ENCODE data around the gene NIP7. TPM values are rescaled to one million over a fixed set of nuclear protein-coding genes. Genes with fewer than 3 reads are reported as not detected.

NIP7 gene
- total RNA-seq, 1 experiment from 2014 or later, result 72.8 TPM

GRCh38 chr16:69327585-69328310 is 11.8 kb upstream of the NIP7 start:
- Histone ChIP-seq H3K9ac (ENCODE audit: extremely low read depth, insufficient read length, low read length) (no peak overlapping the region), H3K27me3 (ENCODE audit: insufficient read depth, low read length) (no peaks in the 10 kb centered on the region)

More at GRCh38 chr16:69327585-69328310, 11.8 kb upstream of the NIP7 start:
- TF ChIP-seq CTCF (conservative IDR thresholded peaks at IDR 0.05), result no peak
- WGBS (ENCODE audit: extremely low coverage, insufficient read length, low lambda C conversion rate), result no CpG with 5 or more reads among the region's 14 CpGs
- H4K91ac ChIP-seq (ENCODE audit: insufficient read length, low read depth, low read length), result no peak overlapping the region
- no peak overlapping the region for H3K4ac ChIP-seq (ENCODE audit: low read depth, low read length)
- peaks cover 33 to 85% (median 68%) of the 10 kb centered on the region in 3 experiments for H3K36me3 Mint-ChIP-seq (ENCODE audit: insufficient read depth in 1 of 3, low read depth in 3 of 3)
- H2AK5ac ChIP-seq (ENCODE audit: insufficient read length, low read length), result no peak overlapping the region
- no peaks in the 10 kb centered on the region for H3K4me1 ChIP-seq (ENCODE audit: insufficient read depth, low read length)
- no peak overlapping the region for H3K18ac ChIP-seq (ENCODE audit: insufficient read length, low read depth, low read length)
- no peak overlapping the region for H3K14ac ChIP-seq (ENCODE audit: insufficient read depth, low read length)
- H3K79me2 ChIP-seq (ENCODE audit: insufficient read depth, low read length), result peaks cover 16% of the 10 kb centered on the region; the same call in 1 of the 2 replicates
- H2AFZ ChIP-seq (ENCODE audit: low read length), result no peak overlapping the region
- H2BK15ac ChIP-seq (ENCODE audit: low read depth, low read length), result no peak overlapping the region
- no peak overlapping the region for H2BK120ac ChIP-seq (ENCODE audit: low read depth, low read length, poor library complexity, severe bottlenecking)
- no peak for DNase-seq
- H2BK5ac ChIP-seq (ENCODE audit: insufficient read length, low read length), result no peak overlapping the region
- no peak overlapping the region for H3K56ac ChIP-seq (ENCODE audit: insufficient read length, low read depth, low read length)
- H3K9me3 Mint-ChIP-seq, result no peaks in the 10 kb centered on the region
- H3K4me2 ChIP-seq (ENCODE audit: insufficient read depth, insufficient read length, low read length), result no peak overlapping the region
- H3T11ph ChIP-seq (ENCODE audit: low read length), result no peak overlapping the region
- H4K8ac ChIP-seq (replicated peaks; ENCODE audit: insufficient read length, low read depth, low read length), result no peak overlapping the region
- no peak overlapping the region for H2BK12ac ChIP-seq (ENCODE audit: insufficient read length, low read depth, low read length)
- H3K4me1 Mint-ChIP-seq, result peaks cover 21 to 23% of the 10 kb centered on the region in 2 experiments
- H3K23ac ChIP-seq (ENCODE audit: insufficient read length, low read depth, low read length), result no peak overlapping the region
- H2BK20ac ChIP-seq (ENCODE audit: low read depth, low read length, poor library complexity, severe bottlenecking), result no peak overlapping the region
- H3K27ac ChIP-seq (ENCODE audit: insufficient read length, low read depth, low read length), result no peak overlapping the region
- no peak overlapping the region for H4K5ac ChIP-seq (ENCODE audit: insufficient read length, low read depth, low read length)
- H3K79me1 ChIP-seq (ENCODE audit: insufficient read depth, low read depth, low read length, poor library complexity, severe bottlenecking), result peaks cover 5% of the 10 kb centered on the region
- H3K4me3 Mint-ChIP-seq, result peak overlapping the region; percentile 83 to 88
- H3K27me3 Mint-ChIP-seq (ENCODE audit: low read depth), result no peaks in the 10 kb centered on the region; the same call in 1 of the 2 replicates
- no peaks in the 10 kb centered on the region for H3K9me3 ChIP-seq (ENCODE audit: control insufficient read depth, low read depth, low read length)
- no peak overlapping the region for H3K27ac Mint-ChIP-seq
- peaks cover 6% of the 10 kb centered on the region for H3K23me2 ChIP-seq (ENCODE audit: insufficient read length, low read depth, low read length, poor library complexity, severe bottlenecking)
- peaks cover 2% of the 10 kb centered on the region for H4K20me1 ChIP-seq (ENCODE audit: control insufficient read depth, insufficient read depth, insufficient read length)

Data from H9 (cell line).